DLD1 (cell line): ENCODE results near the gene FOXG1.

Experiments
- in situ Hi-C: cut with HindIII; loops from 2 replicates; pipeline ENCODE4 v1.10.0; 2017; ENCODE audit warnings: low sequenced_read_pairs

The FOXG1 gene

DNA sequence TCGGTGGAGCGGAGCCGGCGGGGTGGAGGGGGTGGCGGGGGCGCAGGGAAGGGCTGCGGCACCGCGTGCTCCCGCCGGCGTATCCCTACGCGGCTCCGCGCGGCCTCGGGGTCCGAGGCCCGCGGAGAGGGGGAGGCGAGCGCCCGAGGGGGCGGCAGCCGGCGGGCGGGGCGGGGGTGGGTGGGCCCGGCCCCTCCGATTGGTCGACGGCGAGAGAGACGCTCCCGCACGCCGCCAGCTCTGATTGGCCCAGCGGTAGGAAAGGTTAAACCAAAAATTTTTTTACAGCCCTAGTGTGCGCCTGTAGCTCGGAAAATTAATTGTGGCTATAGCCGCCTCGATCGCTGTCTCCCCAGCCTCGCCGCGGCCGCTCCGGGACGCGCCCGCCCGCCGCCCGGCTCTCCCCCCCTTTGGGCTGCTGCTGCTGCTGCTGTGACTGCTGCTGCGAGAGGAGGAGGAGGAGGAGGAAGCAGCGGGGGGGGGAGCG lies at the start of gene FOXG1:
Gene FOXG1, plus strand, starts transcription at position 319 of the 487 bp plus-strand sequence. CDS start 493 bp downstream, outside the sequence.
- in situ Hi-C loops = no loop called here

GRCh38 chr14:28719130-28719529 lies 47.5 kb upstream of the FOXG1 start:
- in situ Hi-C loops = no loop called here

- in situ Hi-C loops = no loop called here
Observed at GRCh38 chr14:28731358-28731757, 35.2 kb upstream of the FOXG1 start.

GRCh38 chr14:28742171-28742846 lies 24.3 kb upstream of the FOXG1 start:
- in situ Hi-C loops = no loop called here

DNA sequence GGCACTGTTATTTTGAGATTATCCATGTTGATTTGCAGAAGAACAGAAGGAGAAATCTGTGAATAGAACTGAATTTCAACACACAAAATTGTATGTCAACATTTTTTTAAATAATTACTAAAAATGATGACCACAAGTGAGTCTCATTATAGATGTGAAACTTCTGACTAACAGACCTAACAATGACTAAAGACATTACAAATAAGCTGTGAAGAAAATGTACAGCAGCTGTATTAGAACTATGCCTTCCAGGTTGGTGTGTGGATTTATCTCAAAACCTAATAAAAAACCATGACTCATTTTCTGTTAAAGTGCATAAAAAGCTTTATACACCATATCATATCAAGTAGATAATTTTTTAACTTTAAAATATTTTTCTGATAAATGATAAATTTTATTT lies 22.5 kb upstream of the FOXG1 start:
- in situ Hi-C loops = no loop called here

DNA sequence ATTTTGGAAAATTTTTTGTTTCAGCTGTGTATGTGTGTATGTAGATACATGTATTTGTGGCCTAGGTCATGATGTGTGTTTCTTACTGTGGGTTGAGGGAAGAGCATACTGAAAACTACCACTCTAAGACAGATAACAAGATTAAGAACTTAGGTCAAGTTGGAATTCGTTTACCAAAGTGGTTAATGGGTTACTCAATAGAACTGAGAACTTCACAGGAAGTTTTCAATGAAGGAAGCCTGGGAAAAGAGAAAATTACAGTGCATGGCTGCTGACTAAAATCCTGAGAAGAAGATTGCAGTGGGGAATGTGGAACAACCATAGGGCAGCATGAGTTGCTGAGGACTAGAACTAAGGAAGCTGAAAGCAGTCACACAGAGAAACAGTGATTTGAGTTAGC lies 21.4 kb upstream of the FOXG1 start:
- in situ Hi-C loops = no loop called here

DNA sequence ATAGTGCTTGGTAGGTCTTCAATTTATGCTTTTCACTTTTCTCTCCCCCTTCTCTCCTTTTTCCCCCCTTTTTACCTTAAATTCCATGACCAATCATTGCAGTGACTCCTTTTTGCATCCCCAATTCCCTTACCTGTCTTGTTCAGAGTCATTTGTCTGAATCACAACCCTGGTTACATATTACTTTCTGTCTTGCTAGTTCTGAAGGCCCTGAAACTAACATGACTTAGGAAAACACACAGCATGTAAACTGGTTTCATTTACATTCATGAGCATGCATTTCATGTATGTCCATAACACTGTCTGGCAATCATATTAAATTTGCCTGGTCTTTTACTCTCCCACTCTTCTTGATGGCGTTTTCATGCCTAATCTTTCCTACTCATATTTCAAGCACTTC lies 20.3 kb upstream of the FOXG1 start:
- in situ Hi-C loops = no loop called here

- in situ Hi-C loops = no loop called here
Observed at GRCh38 chr14:28751467-28752058, 15.0 kb upstream of the FOXG1 start.

DNA sequence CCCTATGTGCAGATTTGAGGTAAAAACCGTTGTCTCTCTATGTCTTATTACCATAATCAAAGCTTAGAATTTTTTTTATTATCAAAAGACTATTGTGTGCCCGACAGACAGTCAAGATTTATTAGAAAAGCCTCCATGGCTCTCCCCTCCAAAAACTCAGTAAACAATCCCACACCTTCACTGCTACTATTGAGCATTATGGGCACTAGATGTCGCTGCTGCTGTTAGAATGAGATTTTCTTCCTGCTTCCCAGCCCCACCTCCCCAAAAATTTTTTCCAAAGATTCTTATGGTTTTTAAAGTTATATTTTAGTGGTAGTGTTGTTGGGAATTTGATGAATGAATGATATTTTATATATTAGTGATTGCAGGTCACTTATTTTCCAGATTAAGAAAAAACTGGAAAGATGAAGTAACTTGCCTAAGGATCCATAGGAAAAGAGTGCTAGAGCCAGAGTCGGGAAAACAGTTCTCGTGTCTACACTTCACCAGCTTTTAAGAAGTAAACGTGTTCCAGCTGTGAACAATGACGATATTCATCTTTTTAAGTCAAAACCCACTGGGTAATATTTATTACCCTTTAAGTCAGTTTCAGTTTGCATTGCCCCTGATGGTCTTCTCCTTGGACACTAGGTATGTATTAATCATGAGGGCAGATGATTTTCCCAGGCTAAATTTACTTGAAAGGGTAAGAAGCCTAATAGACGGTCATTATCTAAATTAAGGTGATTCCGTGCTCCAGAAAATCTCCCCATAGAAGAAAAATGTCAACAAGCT lies 12.2 kb upstream of the FOXG1 start:
- in situ Hi-C loops = no loop called here

DNA sequence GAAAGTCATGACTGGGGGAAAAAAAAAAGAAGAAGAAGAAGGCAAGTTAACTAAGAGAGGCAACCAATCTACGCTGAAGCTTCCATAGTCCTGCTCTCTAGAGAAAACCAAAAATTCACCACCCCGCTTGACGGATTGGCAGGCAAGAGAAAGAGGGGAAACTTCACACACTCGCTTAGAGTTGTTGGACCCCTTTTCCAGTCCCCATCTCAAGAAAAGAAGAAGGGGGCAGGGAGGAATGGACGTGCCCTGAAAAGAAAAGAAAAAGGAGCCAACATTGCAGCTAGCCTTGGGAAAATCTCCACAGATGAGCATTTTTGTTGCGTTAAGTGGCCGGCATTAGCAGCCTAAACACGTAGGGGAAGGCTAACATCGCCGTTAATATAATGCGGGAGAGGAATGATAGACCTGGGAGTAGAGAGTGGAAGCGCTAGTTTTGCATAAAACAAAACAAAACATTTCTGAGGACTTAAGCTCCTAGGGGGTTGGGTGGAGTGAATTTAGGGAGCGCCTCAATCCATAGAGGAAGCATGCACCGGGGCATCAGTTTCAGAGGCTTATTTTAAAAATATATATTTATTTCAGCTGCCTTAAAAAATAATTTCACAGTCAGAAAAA lies 11.3 kb upstream of the FOXG1 start:
- in situ Hi-C loops = no loop called here

DNA sequence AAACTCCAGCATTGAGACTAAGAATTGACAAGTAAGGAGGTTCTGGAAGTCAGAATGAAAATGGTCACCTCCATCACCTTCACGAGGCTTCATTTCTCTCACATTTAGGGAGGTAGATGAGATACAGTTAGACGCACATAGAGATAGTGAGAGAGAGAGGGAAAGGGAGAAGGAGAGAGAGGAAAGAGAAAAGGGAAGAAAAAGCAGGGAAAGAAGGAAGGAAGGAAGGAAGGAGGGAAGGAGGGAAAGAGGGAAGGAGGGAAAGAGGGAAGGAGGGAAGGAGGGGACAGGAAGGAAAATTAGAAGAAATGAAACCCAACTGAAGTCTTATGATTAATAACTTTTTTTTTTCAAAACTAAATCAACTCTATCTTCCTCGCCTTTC lies 10.7 kb upstream of the FOXG1 start:
- in situ Hi-C loops = no loop called here

DNA sequence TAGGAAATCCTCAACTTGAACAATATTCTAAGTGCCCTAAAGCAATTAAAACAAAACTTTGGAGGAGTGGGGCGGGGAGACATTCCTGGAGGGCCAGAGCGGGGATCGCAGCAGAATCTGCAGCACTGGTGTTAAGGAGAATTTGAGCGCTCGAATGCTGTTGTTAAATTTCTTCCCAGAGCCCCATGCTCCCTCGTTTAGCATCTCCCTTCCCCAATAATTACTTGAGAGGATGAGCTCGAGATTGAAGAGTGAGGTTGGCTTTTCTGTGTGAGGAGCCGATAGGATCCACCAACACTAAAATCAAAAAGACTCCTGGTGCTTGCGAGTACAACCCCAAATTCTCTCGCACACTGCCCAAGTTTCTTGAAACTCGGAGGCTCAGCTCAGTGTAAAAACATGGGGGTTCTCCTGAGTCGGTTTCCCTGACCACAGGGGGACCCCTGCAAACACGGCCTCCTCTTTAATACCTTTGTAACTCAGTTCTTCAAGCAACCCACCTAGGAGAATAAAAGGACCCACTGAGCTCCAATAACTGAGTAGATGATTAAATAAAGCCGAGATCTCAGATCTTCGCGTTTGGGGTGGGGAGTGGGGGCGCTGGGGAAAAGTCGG lies 10.2 kb upstream of the FOXG1 start:
- in situ Hi-C loops = no loop called here

DNA sequence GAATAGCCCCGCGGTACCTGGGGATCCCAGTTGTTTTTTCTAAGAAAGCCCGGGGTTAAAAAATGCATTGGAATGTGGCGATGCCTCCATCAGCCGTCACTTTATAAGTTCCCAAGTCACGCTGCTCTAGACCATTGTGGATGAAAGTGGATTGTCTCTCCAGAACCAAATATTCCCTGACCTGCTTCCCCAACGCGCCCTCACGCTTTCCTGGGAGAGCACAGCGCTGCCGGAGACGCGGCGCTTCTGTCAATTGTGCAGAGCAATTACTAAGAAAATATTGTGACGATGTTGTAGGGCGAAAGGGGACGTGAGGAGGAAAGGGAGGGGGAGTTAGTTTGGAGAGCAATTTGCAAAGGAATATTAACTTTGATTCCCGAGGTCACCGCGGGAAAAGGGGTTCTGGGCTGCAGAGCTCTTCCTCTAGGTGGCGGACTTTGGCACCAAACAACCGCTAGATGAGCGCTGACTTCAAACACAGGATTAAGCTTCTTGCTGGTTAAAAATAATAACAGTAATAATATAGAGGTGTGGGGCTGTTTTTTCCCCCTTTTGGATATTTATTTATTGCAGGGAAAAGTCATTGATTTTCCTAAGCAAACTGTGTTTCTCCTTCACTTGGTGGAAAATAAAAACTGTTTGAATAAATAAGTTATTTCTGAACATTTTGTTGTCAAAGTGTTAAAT lies 9.6 kb upstream of the FOXG1 start:
- in situ Hi-C loops = no loop called here

DNA sequence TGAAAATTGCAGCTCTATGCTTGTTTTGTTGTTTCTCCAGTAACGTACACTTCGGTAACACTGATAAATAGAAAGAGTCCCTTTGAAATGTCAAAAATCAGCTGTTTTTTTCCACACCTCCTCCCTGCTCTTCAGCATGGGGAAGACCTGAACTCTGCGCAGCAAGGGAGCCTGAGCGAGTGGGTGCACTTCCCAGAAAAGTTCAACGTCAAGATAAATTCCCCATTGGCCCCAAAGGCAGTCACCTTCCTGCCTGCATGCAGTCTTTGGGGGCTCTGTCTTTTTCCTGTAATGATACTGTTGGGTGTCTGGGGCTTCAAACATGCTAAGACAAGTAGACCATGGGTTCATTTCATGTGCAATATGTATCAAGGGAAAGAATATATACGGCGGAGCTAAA lies 8.8 kb upstream of the FOXG1 start:
- in situ Hi-C loops = no loop called here

- in situ Hi-C loops = no loop called here
Observed at GRCh38 chr14:28758253-28758884, 8.2 kb upstream of the FOXG1 start.

DNA sequence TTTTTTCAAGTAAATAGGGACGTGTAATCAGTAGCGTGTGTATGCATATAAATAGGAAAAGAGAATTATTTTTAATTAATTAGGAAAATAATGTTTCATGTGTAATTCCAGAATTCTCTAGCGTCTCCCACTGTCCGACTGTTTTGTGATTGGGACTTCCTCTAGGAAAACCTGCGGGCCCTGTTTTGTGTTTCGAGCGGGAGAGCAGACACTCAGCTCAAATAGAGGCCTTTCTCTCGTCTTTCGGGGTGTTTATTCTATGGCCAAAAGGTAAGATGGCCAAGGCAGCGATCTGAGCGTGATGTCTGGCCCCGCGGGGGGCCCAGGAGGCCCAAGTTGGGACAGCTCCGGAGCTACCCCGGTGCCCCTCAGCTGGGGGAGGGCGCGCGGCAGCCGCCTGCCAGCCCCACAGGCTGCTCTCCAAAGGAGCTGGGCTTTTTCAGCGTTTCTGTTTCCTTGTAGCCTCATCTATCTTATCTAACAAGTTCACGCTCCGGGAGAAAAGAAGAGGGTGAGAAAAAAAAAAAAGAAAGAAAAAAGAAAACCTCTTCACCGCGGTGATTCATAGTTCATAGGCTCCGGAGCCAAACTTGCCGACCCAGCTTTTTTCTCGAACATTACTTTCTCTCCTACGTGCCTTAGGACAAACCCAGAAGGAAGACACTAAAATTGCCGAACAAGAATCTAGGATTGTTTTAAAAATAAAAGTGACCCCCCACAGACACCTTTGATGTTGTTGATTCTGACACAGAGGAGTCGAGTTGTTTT lies 7.5 kb upstream of the FOXG1 start:
- in situ Hi-C loops = no loop called here

- in situ Hi-C loops = no loop called here
Observed at GRCh38 chr14:28759653-28760313, 6.8 kb upstream of the FOXG1 start.

DNA sequence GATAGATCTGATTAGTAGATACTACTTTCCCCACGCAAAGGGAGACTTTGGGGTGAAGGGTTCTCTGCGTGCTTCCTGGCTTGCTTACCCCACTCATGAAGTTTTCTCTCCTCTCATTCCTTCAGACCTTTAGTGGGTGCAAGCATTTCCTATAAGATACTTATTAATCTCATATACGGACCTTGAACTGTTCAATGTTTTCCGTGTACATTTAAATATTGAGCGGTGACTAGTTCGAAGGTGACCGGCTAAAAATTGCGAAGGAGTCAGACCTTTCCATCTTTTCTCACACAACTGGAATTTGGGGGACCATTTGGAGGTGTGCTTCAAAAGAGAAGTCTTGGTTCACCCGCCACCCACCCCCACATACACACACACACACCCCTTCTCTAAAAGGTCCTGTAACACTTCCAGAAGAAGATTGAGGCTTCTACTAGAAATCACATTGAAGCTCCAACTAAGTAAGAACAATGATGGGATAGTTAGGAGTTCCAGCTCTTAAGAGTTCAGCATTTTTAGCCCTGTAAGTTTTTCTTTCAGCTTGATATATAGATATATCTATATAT lies 6.1 kb upstream of the FOXG1 start:
- in situ Hi-C loops = no loop called here
